Kidney (tissue), 14 donors: ENCODE results near the gene MVP. TPM values are rescaled to one million over a fixed set of nuclear protein-coding genes. Genes with fewer than 3 reads are reported as not detected.
A peak's percentile ranks its signal among the peaks of the same experiment; 100 is the strongest.

Source experiments
- DNase-seq, 5 donors: peaks; one replicate each; pipeline ENCODE4 v3.0.0-alpha.2; 2013 to 2020
- FAIRE-seq: peaks from 2 replicates; lab custom pipeline; 2012; peaks lifted over from hg19 to GRCh38; lab: Jason Lieb, UNC
- H3K27ac ChIP-seq, 2 donors: one replicate each; pipeline ENCODE4 v1.7.0; 2013; ENCODE audit warnings: low read depth in 2 of 2, low read length in 2 of 2, inconsistent platforms in 1 of 2
- H3K27me3 ChIP-seq: one replicate; pipeline ENCODE4 v1.7.1; 2013; ENCODE audit warnings: low read length, inconsistent platforms; ENCODE audit not compliant: control insufficient read depth, insufficient read depth
- H3K36me3 ChIP-seq, 3 donors: one replicate each; pipeline versions ENCODE4 v1.7.0 to v1.7.1; 2013; ENCODE audit warnings: low read length in 3 of 3, control low read depth in 1 of 3, inconsistent platforms in 1 of 3; ENCODE audit not compliant: insufficient read depth in 3 of 3, control insufficient read depth in 2 of 3
- H3K4me1 ChIP-seq, 3 donors: one replicate each; pipeline versions ENCODE4 v1.7.0 to v1.7.1; 2013; ENCODE audit warnings: low read length in 3 of 3, inconsistent platforms in 1 of 3, low read depth in 1 of 3; ENCODE audit not compliant: control insufficient read depth in 2 of 3, insufficient read depth in 2 of 3
- H3K4me3 ChIP-seq, 3 donors: one replicate each; pipeline versions ENCODE4 v1.7.0 to v1.8.1; 2013; ENCODE audit warnings: low read length in 3 of 3, control low read depth in 1 of 3, inconsistent platforms in 1 of 3
- H3K9ac ChIP-seq, 3 donors: one replicate each; pipeline versions ENCODE4 v1.7.0 to v1.7.1; 2013; ENCODE audit warnings: low read length in 3 of 3, control low read depth in 1 of 3, inconsistent platforms in 1 of 3
- H3K9me3 ChIP-seq, 3 donors: one replicate each; pipeline versions ENCODE4 v1.7.0 to v1.7.1; 2013; ENCODE audit warnings: low read length in 3 of 3, control low read depth in 1 of 3, inconsistent platforms in 1 of 3; ENCODE audit not compliant: control insufficient read depth in 2 of 3, insufficient read depth in 1 of 3
- CTCF ChIP-seq: IDR thresholded peaks from 3 replicates; pipeline ENCODE4 v1.5.1; 2012; ENCODE audit warnings: mild to moderate bottlenecking, moderate library complexity, borderline replicate concordance; ENCODE audit not compliant: insufficient read depth; ENCODE audit errors: extremely low read depth
- intact Hi-C: fragments of 100-400 bp; cut with DNase I; formaldehyde crosslinking; loops from one replicate; pipeline ENCODE4 v1.11.1; 2022
- polyA plus RNA-seq: library from polyadenylated mRNA; stranded (reverse); fragments of 350-450 nt; fragmentation: Illumina TruSeq; extraction: RNeasy Lipid Tissue Mini Kit (QIAGEN cat#74804); gene quantifications from one replicate; pipeline ENCODE4 v1.2.3, GENCODE V29; 2014; ENCODE audit warnings: low read depth, low replicate concordance; ENCODE audit not compliant: insufficient read depth
- total RNA-seq: library from RNA; stranded (reverse); fragmentation: NEBNext Ultra II Directional; extraction: Animal tissue kit (Norgen Biotek cat#: 25700); gene quantifications from one replicate; pipeline ENCODE4 v1.2.1, GENCODE V29; 2021
- donor health status: control.
- donor health status: control.
- donor health status: control.
- donor health status: control.
- donor health status: control.
- donor health status: DM: yes; HTN: yes; CAD: no.
- donor health status: Normal renal cell carcinoma (clear cell type).

The MVP gene
- total and polyA plus RNA-seq, 2 donors from 2014 or later, result 123 to 271 TPM

- peak overlapping the region in 1 of 2 donors; percentile 57 for H3K27ac ChIP-seq
- peak in 3 of 5 donors; percentile 41 to 87 (median 84) for DNase-seq
- H3K9ac ChIP-seq, result peak overlapping the region in 1 of 3 donors; percentile 86
- H3K4me1 ChIP-seq, result peaks cover 0 to 29% (median 14%) of the 10 kb centered on the region in 3 donors
- peak overlapping the region; percentile 82 to 91 (median 85) for H3K4me3 ChIP-seq
- H3K36me3 ChIP-seq, result peaks cover 0 to 5% (median 0%) of the 10 kb centered on the region in 3 donors
- H3K27me3 ChIP-seq, result no peaks in the 10 kb centered on the region
- no peak for FAIRE-seq
- no peaks in the 10 kb centered on the region for H3K9me3 ChIP-seq
- intact Hi-C loops, result no loop called here
- no peak for TF ChIP-seq CTCF
These were observed 5.1 kb upstream of the MVP start for GRCh38 chr16:29815032-29815721.

GRCh38 chr16:29815793-29816693 is 4.2 kb upstream of the MVP start, which contains the start of gene PAGR1:
Gene PAGR1, plus strand, starts transcription at chr16:29816152. Its CDS starts 374 bp downstream, at chr16:29816526.
- Histone ChIP-seq H3K27ac (peak within 1 kb of the TSS; percentile 93 to 97), H3K9me3 (no peaks in the 10 kb centered on the region), H3K4me3 (peak within 1 kb of the TSS; percentile 82 to 91 (median 85)), H3K27me3 (no peaks in the 10 kb centered on the region), H3K4me1 (peaks cover 0 to 22% (median 14%) of the 10 kb centered on the region in 3 donors), H3K9ac (peak within 1 kb of the TSS; percentile 76 to 86 (median 81)), H3K36me3 (peaks cover 0 to 5% (median 0%) of the 10 kb centered on the region in 3 donors)
- DNase-seq (peak; percentile 99), FAIRE-seq (no peak)
- intact Hi-C loops, result no loop called here
- TF ChIP-seq CTCF, result peak; percentile 70

GRCh38 chr16:29816694-29817441 is 3.4 kb upstream of the MVP start:
- H3K9me3 ChIP-seq, result no peaks in the 10 kb centered on the region
- FAIRE-seq (no peak), DNase-seq (peak; percentile 72 to 93 (median 79))
- H3K36me3 ChIP-seq, result peaks cover 0 to 5% (median 0%) of the 10 kb centered on the region in 3 donors
- intact Hi-C loops, result no loop called here
- H3K4me1 ChIP-seq, result peaks cover 0 to 26% (median 14%) of the 10 kb centered on the region in 3 donors
- peak overlapping the region; percentile 82 to 91 (median 85) for H3K4me3 ChIP-seq
- H3K27me3 ChIP-seq, result no peaks in the 10 kb centered on the region
- peak overlapping the region; percentile 22 to 86 (median 74) for H3K9ac ChIP-seq
- TF ChIP-seq CTCF, result no peak
- peak overlapping the region; percentile 93 to 97 for H3K27ac ChIP-seq
